NCI-H1092 (cell line): Measurements from ENCODE around the gene RCE1.

Experiments
- DNase-seq: peaks from one replicate; lab custom pipeline; 2025; lab: John Stamatoyannopoulos, UW

Gene RCE1

DNA sequence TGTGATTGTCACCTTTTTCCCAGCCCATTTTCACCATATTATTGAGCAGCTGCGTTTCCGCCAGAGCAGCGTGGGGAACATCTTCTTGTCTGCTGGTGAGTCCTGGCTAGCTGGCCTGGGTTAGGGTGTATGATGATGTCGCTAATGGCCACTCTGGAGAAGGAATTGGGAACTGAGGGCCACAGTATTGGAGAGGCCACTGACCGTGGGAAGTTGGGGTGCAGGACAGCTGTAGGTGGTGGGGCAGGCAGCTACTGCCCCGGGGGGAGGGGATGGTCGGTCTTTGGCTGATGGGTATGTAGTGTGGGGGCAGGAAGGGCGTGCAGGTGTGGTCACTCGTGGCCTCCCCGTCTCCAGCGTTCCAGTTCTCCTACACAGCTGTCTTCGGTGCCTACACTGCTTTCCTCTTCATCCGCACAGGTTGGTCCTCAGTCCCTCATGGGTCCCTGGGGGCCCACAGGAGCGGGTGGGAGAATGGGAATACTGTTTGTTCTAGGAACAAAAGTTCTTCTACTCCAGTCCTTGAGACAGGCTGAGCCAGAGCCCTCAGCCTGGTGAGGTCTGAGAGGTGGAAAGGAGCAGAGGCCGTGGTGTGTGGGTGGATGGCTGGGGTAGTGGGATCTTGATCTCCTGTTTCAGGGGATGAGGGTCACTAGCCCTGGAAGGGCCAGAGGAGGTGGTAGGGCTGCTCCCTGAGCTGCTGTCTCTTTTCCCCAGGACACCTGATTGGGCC lies 2.1 kb downstream of the RCE1 start:
- DNase-seq, result no peak

DNA sequence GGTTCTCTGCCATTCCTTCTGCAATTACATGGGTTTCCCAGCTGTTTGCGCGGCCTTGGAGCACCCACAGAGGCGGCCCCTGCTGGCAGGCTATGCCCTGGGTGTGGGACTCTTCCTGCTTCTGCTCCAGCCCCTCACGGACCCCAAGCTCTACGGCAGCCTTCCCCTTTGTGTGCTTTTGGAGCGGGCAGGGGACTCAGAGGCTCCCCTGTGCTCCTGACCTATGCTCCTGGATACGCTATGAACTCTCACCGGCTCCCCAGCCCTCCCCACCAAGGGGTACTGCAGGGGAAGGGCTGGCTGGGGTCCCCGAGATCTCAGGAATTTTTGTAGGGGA lies 2.6 kb downstream of the RCE1 start:
- no peak for DNase-seq

DNA sequence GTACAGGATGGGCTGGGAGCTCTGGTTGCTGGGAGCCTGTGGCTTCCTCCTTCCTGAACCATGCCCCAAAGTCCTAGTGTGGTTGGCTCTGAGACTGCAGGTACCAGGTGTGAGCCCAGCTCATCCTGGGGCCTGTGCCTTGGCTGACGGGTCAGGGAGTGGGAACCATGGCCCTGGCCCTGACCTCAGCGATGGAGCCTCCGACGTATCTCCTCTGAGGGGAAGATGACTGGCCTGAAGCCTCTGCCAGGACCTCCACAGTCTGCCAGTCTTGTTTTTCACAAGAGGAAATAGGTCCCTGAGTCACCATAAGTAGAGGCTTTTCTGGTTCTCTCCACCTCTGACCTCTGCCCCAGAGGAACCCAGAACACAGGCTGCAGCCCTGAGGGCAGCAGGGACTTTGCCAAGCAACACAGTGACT lies 3.4 kb downstream of the RCE1 start:
- DNase-seq, result no peak

DNA sequence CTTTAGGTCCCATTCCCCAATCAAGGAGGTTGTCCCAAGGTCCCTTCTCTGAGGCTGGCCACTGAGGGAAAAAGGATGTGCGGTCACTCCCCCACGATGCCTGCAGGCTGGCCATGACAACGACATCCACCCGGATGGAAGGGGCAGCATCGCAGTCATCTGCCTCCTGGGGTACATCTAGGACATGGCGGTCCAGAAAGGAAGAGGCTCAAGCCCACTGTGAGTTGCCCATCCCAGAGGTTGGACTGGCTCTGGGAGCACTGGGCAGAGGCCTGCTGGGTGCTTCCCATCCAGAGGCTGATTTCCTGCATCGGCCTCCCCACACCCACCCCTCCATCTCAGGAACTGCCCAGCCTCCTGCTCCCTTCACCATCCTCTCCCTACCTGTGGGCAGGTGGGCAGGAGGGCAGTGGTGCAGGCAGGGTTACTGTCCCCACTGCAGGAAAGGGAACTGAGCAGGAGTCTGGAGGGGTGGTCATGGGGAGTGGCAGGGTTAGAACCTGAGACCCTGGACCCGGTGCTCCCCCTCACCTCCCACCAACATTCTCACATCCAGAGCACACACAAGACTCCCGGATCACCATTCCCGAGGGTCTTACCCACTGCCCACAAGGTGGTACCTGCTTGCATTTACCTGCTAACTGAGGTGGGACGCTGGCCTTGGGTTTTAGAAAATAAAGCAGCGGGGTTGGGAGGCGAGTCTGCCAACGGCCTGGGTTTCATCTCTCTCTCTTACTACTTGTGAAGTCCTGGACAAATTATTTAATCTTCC lies 4.4 kb downstream of the RCE1 start:
- DNase-seq, result no peak

DNA sequence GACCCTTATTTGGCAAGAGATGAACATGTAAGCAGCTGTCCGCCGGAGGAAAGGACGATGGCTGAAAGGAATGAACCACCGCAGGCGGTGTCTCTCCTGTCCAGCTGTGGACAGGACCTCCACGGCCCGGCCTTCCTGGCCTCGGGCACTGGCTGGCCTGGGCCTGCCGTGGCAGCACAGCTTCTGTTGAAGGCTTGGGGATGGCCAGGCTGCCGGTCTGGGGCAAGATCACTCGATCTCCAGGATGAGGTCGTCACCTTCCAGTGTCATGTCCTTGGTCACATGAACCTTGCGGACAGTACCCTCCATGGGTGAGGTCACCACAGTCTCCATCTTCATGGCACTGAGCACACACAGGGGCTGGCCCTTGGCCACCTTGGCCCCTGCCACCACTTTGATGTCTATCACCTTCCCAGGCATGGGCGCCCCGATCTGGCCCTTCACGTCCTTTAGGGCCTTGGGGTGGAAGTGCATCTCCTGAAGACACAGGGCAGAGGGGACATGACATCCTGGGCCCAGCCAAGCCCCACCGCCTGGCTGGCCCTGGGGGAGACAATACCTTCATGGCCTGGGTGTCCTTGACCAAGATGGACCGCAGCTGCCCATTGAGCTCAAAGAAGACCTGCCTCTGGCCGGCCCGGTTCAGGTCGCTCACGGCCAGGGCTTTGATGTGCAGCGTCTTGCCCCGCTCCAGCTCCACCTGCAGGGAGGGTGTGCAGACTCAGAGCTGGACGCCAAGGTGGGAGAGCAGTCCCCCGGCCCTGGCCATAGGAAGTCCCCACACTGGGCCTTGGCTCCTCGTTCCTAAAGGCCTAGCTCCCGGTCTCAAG lies 5.6 kb downstream of the RCE1 start:
- DNase-seq, result no peak

DNA sequence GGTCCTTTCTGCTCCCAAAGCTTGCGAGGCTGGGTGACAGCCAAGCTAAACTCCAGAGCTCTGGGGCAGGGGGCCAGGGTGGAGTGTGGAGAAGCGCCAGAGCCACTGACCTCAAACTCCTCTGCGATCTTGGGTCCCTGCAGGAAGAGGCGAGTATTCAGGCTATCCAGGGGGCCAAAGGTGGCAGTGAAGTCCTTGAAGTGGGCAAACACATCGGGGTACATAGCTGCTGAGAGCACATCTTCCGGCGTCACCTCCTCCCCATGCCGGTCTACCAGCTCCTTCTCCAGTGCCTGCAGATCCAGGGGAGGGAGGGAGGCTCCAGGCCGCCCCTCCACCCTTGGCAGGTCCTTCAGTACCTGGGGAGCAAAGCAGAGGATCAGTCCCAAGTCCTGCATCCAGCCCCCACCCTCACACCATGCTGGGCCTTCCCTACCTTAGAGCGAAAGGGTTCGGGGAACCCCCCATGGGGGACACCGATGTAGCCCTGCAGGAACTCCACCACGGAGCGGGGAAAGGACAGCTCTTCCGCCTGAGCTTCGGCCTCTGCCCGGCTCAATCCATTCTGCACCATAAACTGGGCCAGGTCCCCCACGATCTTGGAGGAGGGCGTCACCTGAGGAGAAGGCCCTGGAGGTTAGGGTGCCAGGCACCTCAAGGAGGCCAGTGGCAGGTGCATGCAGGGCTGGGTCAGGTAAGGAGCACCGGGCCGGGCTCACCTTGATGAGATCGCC lies 6.4 kb downstream of the RCE1 start:
- DNase-seq, result no peak

DNA sequence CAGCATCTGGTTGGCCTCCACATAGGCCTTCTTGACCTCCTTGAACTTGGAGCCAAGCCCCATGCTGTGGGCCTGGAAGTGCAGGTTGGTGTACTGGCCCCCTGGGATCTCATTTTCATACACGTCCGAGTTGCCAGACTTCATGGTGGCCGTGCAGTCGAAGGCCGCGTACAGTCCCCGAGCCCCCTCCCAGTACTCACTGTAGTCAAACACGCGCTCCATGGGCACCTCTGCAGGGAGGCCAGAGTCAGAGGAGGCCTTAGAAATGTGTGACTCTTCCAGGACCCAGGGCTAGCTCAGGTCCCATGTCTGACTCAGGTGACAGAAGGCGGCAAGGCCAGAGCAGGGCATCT lies 7.0 kb downstream of the RCE1 start:
- DNase-seq, result no peak

DNA sequence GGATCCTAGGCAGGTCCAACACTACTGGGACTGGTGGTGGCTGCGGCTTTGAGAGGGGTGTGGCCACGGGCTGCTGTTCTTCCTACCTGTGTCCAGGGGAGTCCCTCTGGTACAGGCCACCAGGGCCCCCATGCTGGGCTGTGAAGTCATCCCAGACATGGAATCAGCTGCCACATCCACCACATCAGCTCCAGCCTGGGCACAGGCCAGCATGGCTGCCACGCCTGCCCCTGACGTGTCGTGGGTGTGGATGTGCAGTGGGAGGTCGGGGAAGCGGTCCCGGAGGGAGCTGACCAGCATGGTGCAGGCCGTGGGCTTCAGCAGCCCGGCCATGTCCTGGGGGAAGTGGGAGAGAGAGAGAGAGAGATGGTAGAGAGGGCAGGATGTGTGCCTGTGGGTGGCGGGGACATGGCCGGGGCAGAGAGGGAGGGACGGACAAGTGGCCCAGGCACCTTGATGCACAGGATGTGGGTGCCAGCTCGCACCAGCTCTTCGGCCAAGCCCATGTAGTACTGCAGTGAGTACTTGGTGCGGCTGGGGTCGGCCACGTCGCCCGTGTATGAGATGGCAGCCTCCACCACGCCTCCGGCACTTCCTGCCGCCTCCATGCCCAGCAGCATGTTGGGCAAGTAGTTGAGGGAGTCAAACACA lies 7.5 kb downstream of the RCE1 start:
- DNase-seq, result no peak

DNA sequence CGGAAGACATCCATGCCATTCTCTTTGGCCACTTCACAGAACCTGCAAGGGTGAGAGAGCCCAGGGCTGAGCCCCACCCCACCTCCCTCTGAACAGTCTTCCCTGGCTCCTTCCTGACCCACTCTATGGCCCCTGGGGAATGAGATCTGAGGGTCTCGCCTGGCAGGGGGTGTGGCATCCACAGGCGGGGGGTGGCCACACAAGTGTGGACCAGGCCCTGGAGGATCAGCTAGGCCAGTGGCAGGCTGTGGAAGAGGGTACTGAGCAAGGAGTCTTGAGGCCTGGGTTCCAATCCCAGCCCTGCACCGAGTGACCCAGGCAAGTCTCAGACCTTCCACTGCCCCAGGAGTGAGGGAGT lies 8.0 kb downstream of the RCE1 start:
- no peak for DNase-seq

DNA sequence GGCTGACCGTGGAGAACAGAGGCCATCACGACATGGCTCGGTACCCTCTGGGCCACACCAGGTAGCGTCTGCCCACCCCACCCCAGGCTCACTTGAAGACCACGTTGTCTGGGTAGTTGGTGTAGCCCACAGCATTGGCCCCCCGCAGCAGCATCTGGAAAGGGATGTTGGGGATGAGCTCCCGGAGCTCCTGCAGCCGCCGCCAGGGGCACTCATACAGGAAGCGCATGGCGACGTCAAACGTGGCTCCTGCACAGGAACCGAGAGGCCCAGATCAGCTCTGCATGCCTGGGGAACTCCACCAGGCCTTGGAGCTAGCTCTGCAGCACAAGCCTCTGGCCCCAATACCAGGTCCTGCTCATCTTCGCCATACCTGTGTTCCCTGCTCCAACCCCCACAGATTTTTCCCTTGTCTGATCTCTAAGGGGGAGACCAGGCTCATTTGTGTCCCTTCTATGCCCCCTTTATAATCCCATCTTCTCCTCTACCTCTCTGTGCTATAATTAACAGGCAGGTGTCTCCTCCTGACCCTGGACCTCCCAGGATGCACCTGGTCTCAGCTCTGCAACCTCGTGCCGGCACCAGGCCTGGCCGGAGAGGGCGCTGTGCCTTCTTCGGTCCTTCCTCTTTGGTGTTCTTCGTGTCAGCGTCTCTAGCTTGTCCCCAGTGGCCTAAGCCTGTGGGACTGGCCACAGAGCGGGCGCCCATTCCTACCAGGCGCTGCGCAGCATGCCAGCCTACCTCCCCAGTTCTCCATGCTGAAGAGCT lies 8.6 kb downstream of the RCE1 start:
- no peak for DNase-seq

DNA sequence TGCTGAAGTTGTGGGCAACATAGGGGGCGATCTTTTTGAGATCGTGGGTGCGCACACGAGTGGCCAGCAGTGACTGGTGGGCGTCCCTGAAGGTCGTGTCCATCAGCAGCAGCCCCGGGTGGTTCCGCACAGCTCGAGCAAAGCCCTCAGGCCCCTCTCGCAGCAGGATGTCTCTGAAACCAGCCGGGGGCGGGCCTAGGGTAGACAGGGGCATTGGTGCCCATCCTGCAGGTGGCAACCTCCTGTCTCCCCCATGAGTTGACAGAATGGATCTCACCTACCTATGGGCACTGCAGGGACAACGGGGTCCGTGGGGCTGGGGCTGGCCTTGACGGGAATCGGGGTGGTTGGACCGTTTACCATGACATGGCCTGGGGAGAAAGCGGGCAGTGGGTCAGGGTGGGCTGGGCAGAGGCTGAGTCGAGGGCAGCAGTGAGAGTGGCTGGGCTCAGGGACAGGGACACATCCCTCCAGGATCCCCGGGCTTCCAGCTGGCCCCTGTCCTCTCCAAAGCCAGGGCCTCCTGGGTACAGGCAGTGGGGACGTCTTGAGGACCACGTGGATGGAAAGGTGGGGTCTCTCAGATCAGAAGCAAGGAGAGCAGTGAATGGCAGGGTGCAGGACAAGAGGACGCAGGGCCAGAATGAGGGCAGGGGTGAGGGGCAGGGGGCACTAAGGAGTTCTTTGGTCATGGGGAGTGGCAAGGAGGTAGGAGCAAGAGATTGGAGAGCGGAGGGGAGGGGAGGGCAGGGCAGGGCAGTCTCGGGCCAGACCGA lies 9.4 kb downstream of the RCE1 start:
- no peak for DNase-seq

DNA sequence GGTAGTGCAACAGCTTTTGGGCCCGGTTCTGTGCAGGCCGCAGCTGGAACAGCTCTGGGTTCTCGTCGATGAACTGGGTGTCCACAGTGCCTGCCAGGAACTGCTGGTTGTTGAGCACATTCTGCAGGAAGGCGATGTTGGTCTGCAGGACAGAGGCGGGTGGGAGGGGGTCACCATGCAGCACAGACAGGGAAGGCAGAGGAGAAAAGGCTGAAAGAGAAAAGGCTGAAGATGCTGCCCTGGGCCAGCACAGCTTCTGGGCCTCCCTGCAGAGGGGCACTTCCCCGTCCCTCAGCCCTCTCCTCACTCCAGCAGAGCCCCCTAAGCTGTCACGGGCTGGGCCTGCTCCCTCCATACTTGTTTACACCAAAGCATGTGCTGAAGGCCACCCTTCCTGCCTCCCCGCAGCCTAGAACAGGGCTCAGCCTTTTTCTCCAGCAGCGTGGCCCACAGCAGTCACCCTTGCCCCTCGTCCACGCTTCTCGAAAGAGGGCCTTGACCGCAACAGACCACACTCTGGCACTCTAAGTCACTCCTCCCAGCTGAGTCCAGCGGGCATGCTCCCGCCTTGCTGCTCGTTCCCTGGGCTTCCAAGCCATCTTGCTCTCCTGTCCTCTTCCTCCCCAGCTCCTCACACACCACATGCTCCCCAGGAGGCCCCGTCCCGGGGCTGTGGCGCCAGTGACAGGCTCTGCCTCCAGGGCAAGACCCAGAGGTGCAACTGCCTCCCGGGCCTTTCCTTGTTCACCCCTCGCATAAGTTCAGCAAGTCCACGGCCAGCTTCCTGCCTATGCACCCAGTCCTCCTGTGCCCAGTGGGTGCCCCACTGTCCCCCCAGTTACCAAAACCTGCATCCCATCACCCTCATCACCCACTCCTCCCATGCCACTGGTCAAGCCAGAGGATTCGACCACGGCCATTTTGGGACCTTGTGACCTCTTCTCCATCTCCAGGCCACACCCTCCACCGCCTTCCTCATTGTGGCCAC lies 10.3 kb downstream of the RCE1 start:
- DNase-seq, result no peak

DNA sequence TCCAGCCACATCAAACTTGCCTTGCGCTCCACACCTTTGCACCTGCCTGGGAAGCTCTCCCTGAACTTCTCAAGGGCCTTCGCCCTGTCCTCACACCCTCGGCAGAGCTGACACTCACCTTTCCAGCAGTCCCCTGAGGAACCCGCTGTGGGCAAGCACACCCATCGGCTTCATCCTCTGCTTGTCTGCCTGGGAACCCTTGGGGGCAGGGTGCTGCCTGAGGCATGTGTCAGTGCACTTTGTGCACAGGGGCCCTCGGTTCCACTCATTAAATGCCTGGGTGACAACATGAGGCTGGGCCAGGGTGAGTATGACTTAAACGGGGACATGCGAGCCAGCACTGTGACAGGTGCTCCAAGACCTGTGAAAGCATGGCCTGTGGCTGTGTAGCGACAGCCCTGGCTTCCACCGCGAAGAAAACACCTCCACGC lies 11.0 kb downstream of the RCE1 start:
- no peak for DNase-seq

DNA sequence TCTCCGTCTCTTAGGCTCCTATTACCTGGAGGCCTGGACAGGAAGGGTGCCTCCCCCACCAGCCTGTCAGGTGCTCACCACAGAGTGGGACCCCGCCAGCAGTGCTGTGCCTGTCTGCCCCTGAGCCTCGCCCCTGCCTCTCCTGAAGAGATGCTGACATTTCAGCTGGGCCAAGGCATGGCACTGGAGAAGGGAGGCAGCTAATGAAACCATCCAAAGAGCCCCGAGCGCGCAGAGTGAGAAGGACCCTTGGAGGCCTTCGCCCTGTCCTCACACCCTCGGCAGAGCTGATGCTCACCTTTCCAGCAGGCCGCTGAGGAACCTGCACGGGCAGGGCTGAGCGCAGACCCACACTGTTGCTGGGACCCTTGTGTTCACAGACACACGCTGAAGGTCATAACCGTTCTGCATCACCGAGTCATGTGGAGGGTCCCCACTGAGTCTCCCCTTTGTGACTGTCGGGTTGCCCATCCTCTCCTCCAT lies 11.5 kb downstream of the RCE1 start:
- no peak for DNase-seq

DNA sequence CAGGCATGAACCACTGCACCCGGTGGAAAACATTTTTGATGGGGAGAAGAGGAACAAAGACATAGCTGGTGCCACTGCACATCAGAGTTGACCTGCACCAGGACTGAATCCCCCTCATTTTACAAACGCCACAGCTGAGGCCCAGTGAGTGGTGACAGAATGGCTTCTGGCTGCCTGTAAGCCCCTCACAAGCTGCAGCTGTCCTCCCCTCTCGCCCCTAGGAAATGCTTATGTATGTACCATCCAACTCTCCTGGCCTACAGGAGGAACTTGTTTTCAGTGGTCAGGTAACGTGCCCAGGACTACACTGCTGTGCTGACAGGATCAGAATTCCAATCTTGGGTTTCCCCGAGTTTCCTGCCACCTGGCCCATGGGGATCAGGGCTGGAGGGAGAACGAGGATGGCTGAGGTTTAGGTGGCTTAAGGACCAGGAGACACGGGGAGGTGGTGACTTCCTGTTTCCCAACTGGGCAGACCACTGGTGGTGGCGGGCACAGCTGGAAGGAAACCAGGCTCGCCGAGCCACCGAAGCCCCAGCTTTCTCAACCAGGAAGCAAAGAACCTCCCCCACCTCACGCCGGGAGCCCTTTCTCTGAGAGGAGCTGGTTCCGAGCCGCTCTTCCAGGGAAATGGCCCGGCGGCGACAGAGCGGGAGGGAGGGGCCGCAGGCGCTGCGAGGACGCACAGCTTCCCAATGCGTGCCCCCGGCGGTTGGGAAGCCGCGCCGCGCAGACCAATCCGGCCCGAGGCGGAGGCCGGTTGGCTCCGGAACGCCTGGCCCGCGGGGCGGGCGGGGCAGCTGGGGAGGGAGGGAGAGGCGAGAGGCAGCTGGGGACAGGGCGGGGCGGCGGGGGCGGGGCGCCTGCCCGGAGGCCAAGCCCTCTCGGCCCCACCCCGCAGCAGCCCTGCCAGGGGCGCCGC lies 12.6 kb downstream of the RCE1 start:
- DNase-seq, result peak; percentile 91

DNA sequence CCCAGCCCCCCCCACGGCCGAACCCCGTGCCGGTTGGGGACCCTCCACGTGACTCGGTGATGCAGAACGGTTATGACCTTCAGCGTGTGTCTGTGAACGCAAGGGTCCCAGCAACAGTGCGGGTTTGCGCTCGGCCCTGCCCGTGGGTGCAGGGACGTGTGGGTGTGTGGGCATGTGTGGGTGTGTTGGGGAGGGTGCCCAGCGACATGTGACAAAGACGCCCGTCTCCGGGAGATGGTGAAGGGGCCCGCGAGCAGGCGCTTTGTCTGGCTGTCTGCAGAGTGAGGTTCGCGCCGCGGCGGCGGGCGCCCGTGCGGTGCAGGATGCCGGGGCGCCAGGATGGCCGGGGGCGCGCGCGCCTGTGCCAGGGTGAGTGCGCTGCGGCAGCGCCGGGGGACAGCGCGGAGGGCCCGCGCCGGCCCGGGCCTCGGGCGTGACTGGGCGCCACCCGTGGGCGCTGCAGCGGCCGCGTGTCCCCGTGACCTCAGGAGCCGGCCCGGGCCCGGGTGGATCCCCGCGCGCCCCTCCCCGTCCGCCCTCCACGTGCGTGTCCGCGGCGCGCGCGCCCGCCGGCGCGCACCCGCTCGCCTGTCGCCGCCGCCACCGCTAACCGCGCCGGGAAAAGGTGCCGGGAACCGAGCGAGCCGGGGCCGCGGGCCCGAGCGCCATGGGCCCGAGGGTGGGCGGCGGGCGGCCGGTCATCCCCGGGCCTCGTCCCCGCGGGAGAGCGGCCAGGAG lies 13.4 kb downstream of the RCE1 start, which contains the start of gene LRFN4:
TSS of gene LRFN4 (plus strand) at position 569 of the 738 bp plus-strand sequence. CDS start 681 bp downstream, outside the sequence.
- DNase-seq, result peak; percentile 50
